HG03103 (cell line): ENCODE data around the gene SLAMF7.
A peak's percentile ranks its signal among the peaks of the same experiment; 100 is the strongest.
"Not testable (repeated sequence)": the region's sequence is repeated elsewhere in the genome, so short reads cannot be mapped to it uniquely, and the experiment has no call there.

Experiments used
- ATAC-seq: cut with Tn5 transposase; IDR thresholded peaks from one replicate; pipeline ENCODE4 v1.9.1; 2021; ENCODE audit warnings: low read depth; ENCODE audit not compliant: unreplicated experiment

Gene SLAMF7

DNA sequence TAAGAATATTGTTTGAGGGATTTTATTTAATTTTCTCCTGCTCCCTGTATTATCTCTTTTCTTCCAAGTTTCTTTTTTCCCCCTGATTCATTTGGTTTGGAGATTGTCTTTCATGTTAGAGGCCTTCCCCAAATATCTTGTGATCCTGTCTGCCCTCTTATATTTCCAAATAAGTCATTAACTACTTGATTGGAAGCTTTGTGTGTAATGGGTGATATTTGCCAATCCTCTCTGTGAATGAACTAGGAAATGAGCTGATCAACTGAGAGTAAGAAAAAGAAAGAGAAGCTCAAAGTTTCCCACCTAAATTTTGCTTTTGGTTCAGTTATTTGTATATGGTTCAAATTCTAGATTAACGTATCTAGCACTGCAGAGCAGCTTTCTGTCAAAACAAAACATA lies 33.3 kb downstream of the SLAMF7 start:
- no peak for ATAC-seq

DNA sequence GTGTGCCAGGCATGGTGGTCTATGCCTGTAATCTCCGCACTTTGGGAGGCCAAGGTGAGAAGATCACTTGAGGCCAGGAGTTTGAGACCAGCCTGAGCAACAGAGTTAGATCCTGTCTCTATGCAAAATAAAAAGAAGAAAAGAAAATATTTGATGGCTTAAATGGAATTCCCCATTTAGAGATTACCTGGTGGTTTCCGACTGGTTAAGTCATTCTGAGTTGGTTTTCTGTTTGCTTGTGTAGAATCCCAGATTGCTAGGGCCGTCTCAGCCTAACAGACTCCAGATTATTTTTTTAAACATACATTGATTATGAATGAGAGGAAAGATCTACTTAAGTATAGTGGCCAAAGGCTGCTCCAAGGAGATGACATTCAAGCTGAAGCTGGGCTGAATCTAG lies 34.0 kb downstream of the SLAMF7 start:
- no peak for ATAC-seq

DNA sequence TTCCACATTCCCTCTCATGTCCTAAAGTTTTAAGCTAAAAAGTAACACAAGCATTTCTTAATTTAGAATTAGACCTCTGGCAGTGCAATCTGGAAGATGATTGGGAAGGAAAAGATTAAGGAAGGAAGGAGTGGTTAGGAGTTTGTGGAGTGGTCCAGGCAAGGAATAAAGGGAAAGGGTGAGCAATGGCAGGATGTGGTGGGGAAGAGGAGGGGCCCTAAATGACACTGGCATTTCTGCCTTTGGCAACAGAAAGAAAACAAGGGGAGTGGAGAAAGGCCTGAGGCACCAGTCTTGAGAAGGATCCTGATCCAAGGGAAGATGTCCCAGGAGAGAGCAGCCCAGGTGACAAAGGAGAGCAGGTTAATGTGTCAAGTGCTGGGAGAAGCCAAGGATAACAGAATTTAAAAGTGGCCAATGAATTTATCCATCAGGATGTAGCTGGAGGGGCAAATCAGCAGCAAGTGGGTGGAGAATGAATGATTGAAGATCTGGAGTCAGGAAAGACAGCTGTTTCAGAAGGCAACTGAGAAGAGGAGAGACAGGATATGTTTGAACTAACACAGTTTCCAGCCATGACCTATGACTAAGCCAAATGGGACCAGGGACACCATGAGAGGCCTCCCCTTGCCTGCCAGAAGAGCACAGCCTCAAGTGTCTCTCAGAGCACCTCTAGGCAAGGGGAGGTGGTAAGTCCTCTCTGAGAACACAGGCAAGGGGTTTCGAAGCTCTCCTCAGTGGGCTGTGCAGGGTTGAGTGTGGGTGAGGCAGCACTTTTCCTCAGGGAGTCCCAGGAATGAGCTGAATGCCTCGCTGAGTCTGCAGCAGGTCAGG lies 36.1 kb downstream of the SLAMF7 start:
- ATAC-seq: no peak

DNA sequence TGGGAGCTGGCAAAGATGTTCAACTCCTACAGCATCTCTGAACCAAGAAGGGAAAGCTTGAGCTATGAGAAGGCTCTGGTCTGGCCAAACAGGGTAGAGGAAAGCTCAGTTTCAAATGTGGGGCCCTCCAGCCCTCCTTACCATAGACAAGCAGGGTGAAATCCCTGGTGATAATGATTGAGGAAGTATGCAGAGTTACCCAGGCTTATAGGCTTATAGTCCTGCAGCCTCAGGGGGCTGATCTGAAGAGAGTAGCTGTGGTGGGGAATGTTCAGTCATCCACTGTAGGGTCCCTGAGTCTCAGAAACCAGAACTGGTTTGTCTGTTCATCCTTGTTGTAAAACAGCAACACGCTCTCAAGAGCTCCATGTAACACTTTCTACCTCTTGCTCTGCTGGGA lies 37.1 kb downstream of the SLAMF7 start:
- ATAC-seq: no peak

DNA sequence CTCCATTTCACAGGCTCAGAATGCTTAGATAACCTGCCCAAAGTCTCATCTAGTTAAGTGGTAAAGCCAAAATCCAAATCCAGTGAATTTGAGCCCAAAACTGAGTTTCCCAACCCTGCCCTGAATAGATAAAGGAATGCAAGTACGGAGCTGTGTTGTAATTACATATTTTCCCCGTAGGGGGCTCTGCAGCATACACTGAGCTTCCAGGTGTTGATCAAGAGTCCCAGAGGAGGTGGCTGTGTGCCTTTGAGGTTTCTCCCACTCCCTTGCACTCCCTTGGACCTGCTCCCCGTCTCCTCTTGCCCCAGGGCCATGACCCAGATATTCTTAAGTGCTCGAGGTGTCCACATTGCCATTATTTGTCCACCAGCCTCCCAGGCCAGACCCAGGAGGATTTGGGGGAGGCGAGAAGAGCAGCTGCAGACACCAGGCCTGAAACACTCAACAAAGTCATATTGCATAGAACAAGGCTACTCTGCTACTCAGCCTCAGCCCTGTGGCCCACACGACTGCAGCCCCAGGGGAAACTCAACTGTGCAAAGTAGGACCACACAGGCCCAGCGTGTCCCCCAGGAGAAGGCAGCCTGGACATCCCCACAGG lies 38.5 kb downstream of the SLAMF7 start:
- ATAC-seq: no peak

DNA sequence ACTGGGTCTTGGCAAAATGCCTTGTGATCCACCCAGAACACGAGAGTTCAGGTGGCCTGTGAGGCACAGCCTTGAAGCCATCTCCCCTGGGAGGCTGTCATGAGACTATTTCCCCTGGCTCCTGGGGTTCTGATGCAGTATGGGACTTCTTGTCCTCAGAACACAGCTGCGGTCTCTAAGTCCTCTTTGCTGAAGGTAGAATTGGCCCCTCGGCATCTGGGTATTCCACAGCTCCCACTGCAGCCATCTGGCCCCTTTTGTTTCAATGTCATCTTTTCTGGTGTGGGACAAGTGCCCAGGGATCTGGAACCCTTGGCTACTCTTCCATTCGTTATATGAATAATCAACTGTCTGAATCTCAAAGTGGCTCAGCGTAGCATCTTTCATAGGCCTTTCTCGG lies 39.9 kb downstream of the SLAMF7 start:
- no peak for ATAC-seq

DNA sequence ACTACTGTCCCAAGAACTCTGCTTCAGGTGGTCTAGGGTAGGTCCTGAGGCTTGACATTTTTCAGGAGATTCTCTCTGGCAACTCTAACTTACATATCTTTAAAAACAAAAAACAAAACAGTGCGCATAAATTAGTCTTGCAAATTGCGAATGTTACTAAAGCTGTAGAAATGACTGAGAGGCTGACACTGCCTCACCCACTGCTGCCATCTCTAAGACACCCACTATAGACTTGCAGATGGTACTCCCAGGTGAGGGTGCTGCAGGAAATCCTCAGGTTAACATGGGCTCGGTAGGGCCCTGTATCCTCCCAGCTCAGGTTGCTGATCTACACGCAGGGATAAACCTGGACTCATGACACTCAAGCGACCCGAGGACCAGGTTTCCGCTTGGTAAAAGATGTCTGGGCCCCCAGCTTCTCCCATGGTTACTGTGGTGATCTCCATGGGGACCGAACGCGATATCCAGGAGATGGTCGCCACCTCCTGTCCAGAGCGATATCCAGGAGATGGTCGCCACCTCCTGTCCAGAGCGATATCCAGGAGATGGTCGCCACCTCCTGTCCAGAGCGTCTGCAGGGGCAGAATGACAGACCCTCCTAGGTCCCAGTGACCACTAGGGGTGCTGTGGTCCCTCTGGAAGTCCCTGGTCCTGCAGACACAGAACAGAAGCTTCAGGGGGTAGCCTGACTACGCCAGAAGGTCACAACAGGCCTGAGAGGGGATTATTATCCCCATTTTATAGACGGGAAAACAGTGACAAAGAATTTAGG lies 40.8 kb downstream of the SLAMF7 start:
- ATAC-seq: no peak

DNA sequence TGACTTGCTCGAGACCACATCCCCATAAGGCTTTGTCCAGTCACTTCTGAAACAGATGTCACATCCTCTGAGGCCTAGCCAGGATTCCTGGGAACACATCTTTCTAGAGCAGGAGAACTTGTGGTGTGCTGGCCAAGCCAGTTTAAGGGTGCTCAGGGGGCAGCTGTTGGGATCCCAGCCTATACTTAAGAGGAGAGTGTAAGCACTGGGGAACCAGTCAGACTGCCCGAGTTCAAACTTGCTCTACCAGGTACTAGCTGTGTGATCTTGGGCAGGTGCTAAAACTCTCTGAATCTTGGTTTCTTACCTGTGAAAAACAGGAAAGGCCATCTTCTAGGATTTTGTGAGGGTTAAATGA lies 41.3 kb downstream of the SLAMF7 start:
- ATAC-seq: no peak

DNA sequence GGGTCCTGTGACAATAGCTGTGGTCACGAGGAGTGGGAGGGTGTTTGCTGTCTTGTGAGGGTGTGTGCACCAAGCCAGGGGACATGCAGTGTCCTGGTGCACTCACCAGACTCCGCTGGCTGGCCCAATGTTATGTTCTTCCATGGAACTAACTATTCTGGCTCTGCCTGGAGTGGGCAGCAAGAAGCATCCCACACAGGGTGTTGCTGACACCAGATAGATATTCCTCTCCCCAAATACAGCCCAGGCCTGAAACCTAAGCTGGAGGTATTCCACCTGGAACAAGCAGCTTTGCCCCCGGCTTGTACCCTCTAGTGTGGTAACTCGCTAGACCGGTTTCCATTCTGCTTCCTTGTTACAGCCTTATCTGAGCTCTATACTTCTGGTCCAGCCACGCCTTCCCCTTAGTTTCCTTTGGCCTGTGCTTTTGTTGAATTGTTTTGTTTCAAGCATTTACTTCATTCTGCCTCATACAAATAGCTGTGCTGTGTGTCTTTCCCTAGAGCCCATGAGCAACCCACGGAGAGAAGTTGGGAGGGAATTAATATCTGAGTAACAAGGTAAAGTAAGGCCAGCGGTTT lies 42.2 kb downstream of the SLAMF7 start:
- no peak for ATAC-seq

DNA sequence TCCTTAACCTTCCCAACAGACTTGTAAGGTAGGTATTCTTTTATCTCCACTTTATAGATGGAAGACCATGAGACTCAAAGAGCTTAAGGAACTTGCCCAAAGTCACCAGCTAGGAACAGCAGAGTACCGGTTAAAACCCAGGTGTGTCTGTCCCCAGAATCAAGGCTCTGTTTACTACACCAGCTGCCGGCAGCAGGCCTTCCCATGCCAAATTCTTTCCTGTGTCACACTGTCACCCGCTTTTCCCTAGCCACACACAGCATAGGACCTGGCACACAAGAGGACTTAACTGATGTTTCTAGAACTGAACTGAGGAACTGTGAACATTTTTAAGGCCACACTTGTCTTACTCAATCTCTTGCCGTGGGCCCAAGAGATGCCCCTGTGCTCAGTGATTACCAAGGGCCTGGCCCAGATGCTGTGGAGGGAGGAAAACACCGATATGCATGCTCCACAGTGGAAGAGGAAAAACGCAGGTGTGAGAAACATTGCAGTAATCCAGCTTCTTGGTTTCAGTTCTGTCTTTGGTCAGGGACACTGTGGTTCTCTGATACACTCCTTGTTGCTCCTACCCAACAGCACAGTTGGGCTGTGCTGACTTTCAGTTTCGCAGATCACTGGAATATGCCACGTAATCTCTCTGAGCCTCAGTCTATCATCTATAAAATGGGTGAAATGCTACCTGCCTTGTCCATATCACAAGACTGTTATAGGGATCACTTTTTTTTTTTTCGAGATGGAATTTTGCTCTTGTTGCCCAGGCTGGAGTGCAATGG lies 43.1 kb downstream of the SLAMF7 start:
- ATAC-seq: peak; percentile 80

DNA sequence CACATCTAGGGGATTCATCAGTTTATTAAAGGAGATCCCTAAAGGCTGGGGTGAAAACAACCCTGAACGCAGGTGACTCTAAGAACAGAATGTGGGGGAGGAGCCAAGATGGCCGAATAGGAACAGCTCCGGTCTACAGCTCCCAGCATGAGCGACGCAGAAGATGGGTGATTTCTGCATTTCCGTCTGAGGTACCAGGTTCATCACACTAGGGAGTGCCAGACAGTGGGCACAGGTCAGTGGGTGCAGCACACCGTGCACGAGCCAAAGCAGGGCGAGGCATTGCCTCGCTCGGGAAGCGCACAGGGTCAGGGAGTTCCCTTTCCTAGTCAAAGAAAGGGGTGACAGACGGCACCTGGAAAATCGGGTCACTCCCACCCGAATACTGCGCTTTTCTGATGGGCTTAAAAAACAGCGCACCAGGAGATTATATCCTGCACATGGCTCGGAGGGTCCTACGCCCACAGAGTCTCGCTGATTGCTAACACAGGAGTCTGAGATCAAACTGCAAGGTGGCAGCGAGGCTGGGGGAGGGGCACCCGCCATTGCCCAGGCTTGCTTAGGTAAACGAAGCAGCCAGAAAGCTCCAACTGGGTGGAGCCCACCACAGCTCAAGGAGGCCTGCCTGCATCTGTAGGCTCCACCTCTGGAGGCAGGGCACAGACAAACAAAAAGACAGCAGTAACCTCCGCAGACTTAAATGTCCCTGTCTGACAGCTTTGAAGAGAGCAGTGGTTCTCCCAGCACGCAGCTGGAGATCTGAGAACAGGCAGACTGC lies 44.1 kb downstream of the SLAMF7 start:
- not testable (repeated sequence) for ATAC-seq

DNA sequence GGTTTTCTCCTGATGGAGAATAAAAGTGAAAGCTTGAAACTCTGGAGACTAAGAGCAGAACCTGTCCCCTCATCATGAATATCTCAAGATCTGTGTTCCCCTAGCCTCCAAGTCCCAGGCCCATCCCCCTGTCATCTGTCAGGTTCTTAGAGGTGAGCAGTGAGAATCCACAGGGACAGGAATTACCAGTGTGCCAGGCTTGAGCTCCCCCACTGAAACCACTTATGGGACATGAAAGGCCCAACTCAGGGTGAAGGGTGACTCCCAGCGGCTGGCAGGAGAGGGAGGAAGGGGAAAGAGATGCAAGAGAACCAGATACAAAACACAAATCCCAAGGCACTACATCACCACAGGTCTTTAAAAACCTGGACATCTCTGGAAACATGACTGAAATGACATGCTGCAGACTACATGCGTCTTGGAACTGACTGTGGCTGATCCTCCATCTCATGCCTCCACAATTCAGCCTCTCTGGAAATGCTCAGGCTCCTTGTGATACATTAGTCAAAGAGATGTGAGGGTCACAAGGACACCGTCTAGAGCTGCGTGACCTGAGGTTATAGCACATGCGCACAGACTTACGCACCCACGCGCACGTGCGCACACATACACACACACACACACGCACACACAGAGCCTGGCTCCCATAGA lies 50.1 kb downstream of the SLAMF7 start:
- ATAC-seq: no peak

DNA sequence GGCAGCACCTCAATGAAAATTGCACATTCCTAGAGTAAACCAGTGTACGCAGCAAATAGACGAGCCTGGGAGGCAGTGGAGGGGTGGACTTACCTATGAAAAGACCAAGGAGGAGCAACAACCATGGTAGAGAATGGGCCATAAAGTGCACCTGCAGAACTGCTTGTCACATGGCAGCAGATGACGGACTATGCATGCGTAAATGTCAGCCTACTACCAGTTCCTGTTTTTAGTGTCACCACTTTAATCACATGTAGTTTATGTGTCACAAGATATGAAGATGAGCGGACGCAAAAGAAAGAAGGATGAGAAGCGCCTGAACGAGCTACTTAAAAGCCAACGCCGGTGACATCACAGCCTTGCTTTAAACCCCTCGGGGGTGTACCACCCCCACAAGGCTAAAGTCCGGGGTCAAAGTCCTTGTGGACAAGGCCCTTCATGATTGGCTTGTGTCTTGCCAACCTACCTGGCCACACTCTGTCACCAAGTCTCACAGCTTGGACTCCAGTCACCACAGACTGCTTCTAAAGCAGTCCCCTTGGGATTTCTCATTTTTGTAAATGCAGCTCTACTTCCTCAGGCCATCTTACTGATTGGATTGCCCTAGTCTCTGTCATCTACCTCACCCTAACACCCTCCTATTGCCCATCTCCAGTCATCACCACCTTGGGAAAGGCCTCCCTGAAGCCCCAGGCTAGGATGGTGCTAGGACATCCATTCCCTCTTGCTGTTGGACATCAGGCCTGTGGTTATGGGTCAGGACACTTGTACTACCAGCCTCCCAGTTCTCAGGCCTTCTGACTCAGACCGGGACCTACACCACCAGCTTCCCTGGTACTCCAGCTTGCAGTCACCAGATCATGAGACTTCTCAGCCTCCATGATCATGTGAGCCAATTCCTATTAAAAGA lies 50.9 kb downstream of the SLAMF7 start:
- ATAC-seq: peak; percentile 76

DNA sequence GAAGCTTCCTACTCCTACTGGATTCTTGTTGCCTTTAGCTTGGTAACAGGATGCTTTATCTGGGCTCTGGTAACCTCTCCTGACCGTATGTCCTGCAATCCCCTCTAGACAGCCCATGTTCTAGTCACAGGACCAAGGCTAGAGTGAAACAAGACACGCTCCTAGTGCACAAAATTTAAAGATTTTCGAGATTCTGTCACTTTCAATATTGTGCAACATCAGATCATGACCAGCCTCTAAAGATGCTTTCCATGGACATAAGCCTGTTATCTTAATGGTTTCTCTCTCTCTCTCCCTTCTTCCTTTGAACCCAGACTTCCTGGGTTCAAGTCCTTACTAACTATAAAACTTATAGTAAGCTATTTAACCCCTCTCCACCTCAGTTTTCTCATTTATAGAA lies 55.3 kb downstream of the SLAMF7 start:
- ATAC-seq: no peak

DNA sequence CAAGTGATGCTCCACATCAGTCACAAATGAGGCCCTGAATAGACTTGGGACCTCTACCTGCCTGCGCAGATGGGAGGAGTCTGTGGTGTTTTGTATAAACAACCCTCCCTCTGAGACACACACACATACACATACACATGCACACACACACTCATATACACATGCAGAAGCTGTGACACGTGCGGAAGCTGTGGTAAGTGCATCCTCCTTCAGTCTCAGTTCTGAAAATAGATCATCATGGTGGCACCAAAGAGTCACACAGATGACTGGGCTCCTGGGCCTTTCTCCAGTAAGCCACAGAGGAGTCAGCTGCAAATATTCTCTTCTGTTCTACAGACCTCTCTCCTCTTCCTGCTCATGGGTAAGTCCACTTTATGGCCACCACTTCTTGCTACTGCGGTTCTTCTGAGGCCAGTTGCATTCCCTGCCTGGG lies 56.9 kb downstream of the SLAMF7 start, which contains the start of gene LY9:
Gene LY9, plus strand, starts transcription at position 224 of the 433 bp plus-strand sequence. Its CDS starts 14 bp downstream, at position 238.
- peak; percentile 49 for ATAC-seq

DNA sequence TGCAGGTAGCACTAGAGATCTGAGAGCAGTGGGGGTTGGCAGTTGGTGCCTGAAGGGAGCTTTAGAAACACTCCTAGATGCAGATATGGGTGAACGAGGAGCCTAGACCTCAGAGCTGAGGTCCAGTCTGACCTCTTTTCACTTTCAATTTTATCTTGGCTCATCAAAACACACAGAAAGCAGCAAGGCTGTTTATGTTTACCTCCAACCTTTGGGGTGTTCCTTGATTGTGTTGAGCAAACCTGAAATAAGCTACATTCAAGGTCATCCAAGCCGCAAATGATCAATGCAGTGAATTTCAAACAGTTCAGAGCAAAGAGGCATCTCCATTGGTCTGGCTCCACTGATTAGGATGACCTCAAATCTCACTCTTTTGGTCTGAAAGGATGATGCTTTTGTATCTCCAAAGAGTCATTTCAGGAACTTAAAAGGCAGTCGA lies 58.2 kb downstream of the SLAMF7 start:
- ATAC-seq: no peak

DNA sequence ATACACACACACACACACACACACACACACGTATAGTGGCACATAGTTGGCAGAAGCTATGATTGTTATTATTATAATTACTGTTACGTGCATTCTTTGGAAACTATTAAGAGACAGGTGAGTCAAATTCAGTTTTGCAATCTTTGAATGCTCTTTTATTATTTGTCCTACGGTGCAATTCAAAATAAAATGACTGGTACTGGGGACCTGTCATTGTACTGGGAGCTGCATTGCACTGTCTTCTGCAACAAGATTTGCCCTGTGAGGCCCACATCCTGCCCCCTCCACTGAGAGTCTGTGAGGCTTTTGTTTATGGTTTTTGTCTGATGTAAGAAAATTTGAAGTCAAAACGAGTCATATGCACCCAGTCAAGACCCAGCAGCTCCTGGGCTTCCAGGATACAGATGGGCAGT lies 58.8 kb downstream of the SLAMF7 start:
- ATAC-seq: no peak

DNA sequence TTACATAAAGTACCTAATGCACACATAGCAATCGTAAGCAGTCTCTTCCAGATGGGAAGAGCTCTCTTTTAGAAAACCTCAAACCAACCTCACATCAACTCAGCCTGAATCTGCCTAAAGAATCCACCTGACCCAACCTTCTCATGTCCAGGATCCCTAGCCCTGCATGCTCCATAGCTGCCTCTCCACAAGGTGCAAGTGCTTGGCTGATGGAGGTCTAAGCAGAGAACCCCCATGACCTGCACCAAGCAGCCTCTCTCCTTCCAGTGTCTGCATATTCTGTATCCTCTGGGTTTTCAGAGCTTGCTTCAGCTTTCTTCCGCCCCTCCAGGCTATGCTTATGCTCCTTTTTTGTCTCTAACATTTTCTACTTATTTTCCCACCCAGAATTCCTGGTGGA lies 59.4 kb downstream of the SLAMF7 start:
- ATAC-seq: no peak
